ENCODE measurements around the gene SLC35A3.

SLC35A3 gene

GRCh38 chr1:99969729-99970621, at the start of gene SLC35A3:
TSS of gene SLC35A3 (plus strand) at chr1:99969996. CDS start at chr1:99993555, 23,559 bp downstream.
- no peaks in the 10 kb centered on the region for H3K27me3 ChIP-seq (ENCODE audit: insufficient read depth, insufficient read length)
- H3K9ac ChIP-seq (ENCODE audit: insufficient read length, low read depth) = peak within 1 kb of the TSS; percentile 83
- H3K9me3 ChIP-seq (ENCODE audit: insufficient read depth, low read length) = no peaks in the 10 kb centered on the region
- DNase-seq (ENCODE audit: low read depth, low spot score) = peak; percentile 75
- peak within 1 kb of the TSS; percentile 78 for H3K4me3 ChIP-seq (ENCODE audit: insufficient read length, low read depth)
- H3K4me1 ChIP-seq (ENCODE audit: insufficient read depth, insufficient read length) = no peaks in the 10 kb centered on the region
- H3K36me3 ChIP-seq (ENCODE audit: insufficient read depth, insufficient read length, low read length) = peaks cover 11% of the 10 kb centered on the region
- TF ChIP-seq YY1 (IDR thresholded peaks at IDR 0.05; ENCODE audit: insufficient read depth, insufficient read length) (no peak), SUZ12 (IDR thresholded peaks at IDR 0.05; ENCODE audit: extremely low read depth, insufficient read depth, insufficient read length) (no peak), ZNF274 (IDR thresholded peaks at IDR 0.05; ENCODE audit: low read depth, low read length) (no peak)

DNA sequence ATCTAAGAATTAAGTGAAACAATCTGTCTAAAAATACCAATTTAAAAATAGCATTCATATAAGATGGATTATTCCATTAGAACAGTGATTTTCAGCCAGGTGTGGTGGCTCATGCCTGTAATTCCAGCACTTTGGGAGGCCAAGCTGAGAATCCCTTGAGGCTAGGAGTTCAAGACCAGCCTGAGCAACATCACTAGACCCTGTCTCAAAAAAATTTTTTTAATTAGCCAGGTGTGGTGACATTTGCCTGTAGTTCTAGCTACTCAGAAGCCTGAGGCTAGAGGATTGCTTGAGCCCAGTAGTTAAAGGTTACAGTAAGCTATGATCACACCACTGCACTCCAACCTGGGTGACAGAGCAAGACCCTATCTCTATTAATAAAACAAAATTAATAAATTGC, 35.0 kb upstream of the SLC35A3 start:
- TF ChIP-seq ZNF274 (IDR thresholded peaks at IDR 0.05; ENCODE audit: low read depth, low read length) (no peak), SUZ12 (IDR thresholded peaks at IDR 0.05; ENCODE audit: extremely low read depth, insufficient read depth, insufficient read length) (no peak), YY1 (IDR thresholded peaks at IDR 0.05; ENCODE audit: insufficient read depth, insufficient read length) (no peak)
- no peak for DNase-seq (ENCODE audit: low read depth, low spot score)
- Histone ChIP-seq H3K9ac (ENCODE audit: insufficient read length, low read depth) (no peak overlapping the region), H3K36me3 (ENCODE audit: insufficient read depth, insufficient read length, low read length) (no peaks in the 10 kb centered on the region), H3K9me3 (ENCODE audit: insufficient read depth, low read length) (0 out of 2 replicates have a peak, but pooled peaks cover 5% of the 10 kb centered on the region), H3K27me3 (ENCODE audit: insufficient read depth, insufficient read length) (no peaks in the 10 kb centered on the region), H3K4me3 (ENCODE audit: insufficient read length, low read depth) (no peak overlapping the region), H3K4me1 (ENCODE audit: insufficient read depth, insufficient read length) (no peaks in the 10 kb centered on the region)

- H3K4me1 ChIP-seq (ENCODE audit: insufficient read depth, insufficient read length) = no peaks in the 10 kb centered on the region
- H3K27me3 ChIP-seq (ENCODE audit: insufficient read depth, insufficient read length) = no peaks in the 10 kb centered on the region
- H3K36me3 ChIP-seq (ENCODE audit: insufficient read depth, insufficient read length, low read length) = no peaks in the 10 kb centered on the region
- no peak for TF ChIP-seq SUZ12 (IDR thresholded peaks at IDR 0.05; ENCODE audit: extremely low read depth, insufficient read depth, insufficient read length)
- no peak for TF ChIP-seq YY1 (IDR thresholded peaks at IDR 0.05; ENCODE audit: insufficient read depth, insufficient read length)
- TF ChIP-seq ZNF274 (IDR thresholded peaks at IDR 0.05; ENCODE audit: low read depth, low read length) = no peak
- H3K9ac ChIP-seq (ENCODE audit: insufficient read length, low read depth) = no peak overlapping the region
- H3K9me3 ChIP-seq (ENCODE audit: insufficient read depth, low read length) = 0 out of 2 replicates have a peak, but pooled peaks cover 5% of the 10 kb centered on the region
- H3K4me3 ChIP-seq (ENCODE audit: insufficient read length, low read depth) = no peak overlapping the region
- no peak for DNase-seq (ENCODE audit: low read depth, low spot score)
Measured at GRCh38 chr1:99935534-99935933, 34.3 kb upstream of the SLC35A3 start.

DNA sequence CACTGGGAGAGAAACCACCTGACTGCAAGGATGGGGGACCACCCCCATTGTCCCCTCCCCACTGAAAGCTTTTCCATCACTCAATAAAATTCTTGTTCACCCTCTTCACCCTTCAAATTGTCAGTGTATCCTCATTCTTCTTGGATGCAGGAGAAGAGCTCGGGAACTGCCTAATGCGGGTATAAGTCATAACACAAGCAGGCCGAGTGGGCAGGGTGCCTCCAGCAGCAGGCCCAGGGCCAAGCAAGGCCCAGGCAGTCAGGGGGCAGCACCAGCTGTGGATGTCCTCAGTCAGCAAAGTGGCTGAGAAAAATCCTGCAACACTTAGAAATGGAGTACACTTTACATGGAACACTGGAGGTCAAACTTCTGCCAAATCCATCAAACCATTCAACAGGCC, 33.7 kb upstream of the SLC35A3 start:
- TF ChIP-seq YY1 (IDR thresholded peaks at IDR 0.05; ENCODE audit: insufficient read depth, insufficient read length) = no peak
- Histone ChIP-seq H3K4me1 (ENCODE audit: insufficient read depth, insufficient read length) (no peaks in the 10 kb centered on the region), H3K4me3 (ENCODE audit: insufficient read length, low read depth) (no peak overlapping the region), H3K36me3 (ENCODE audit: insufficient read depth, insufficient read length, low read length) (no peaks in the 10 kb centered on the region), H3K27me3 (ENCODE audit: insufficient read depth, insufficient read length) (no peaks in the 10 kb centered on the region), H3K9ac (ENCODE audit: insufficient read length, low read depth) (no peak overlapping the region), H3K9me3 (ENCODE audit: insufficient read depth, low read length) (0 out of 2 replicates have a peak, but pooled peaks cover 5% of the 10 kb centered on the region)
- no peak for DNase-seq (ENCODE audit: low read depth, low spot score)

- Histone ChIP-seq H3K4me1 (ENCODE audit: insufficient read depth, insufficient read length) (no peaks in the 10 kb centered on the region), H3K9me3 (ENCODE audit: insufficient read depth, low read length) (no peaks in the 10 kb centered on the region), H3K4me3 (ENCODE audit: insufficient read length, low read depth) (no peak overlapping the region), H3K9ac (ENCODE audit: insufficient read length, low read depth) (no peak overlapping the region), H3K27me3 (ENCODE audit: insufficient read depth, insufficient read length) (no peaks in the 10 kb centered on the region), H3K36me3 (ENCODE audit: insufficient read depth, insufficient read length, low read length) (no peaks in the 10 kb centered on the region)
- TF ChIP-seq YY1 (IDR thresholded peaks at IDR 0.05; ENCODE audit: insufficient read depth, insufficient read length) (no peak), SUZ12 (IDR thresholded peaks at IDR 0.05; ENCODE audit: extremely low read depth, insufficient read depth, insufficient read length) (no peak), ZNF274 (IDR thresholded peaks at IDR 0.05; ENCODE audit: low read depth, low read length) (no peak)
- no peak for DNase-seq (ENCODE audit: low read depth, low spot score)
Measured at GRCh38 chr1:99942723-99943122, 27.1 kb upstream of the SLC35A3 start.

- Histone ChIP-seq H3K36me3 (ENCODE audit: insufficient read depth, insufficient read length, low read length) (no peaks in the 10 kb centered on the region), H3K27me3 (ENCODE audit: insufficient read depth, insufficient read length) (no peaks in the 10 kb centered on the region), H3K9ac (ENCODE audit: insufficient read length, low read depth) (no peak overlapping the region), H3K9me3 (ENCODE audit: insufficient read depth, low read length) (no peaks in the 10 kb centered on the region), H3K4me1 (ENCODE audit: insufficient read depth, insufficient read length) (no peaks in the 10 kb centered on the region), H3K4me3 (ENCODE audit: insufficient read length, low read depth) (no peak overlapping the region)
- DNase-seq (ENCODE audit: low read depth, low spot score) = no peak
- no peak for TF ChIP-seq ZNF274 (IDR thresholded peaks at IDR 0.05; ENCODE audit: low read depth, low read length)
- no peak for TF ChIP-seq YY1 (IDR thresholded peaks at IDR 0.05; ENCODE audit: insufficient read depth, insufficient read length)
- TF ChIP-seq SUZ12 (IDR thresholded peaks at IDR 0.05; ENCODE audit: extremely low read depth, insufficient read depth, insufficient read length) = no peak
Measured at GRCh38 chr1:99943223-99943794, 26.5 kb upstream of the SLC35A3 start.

DNA sequence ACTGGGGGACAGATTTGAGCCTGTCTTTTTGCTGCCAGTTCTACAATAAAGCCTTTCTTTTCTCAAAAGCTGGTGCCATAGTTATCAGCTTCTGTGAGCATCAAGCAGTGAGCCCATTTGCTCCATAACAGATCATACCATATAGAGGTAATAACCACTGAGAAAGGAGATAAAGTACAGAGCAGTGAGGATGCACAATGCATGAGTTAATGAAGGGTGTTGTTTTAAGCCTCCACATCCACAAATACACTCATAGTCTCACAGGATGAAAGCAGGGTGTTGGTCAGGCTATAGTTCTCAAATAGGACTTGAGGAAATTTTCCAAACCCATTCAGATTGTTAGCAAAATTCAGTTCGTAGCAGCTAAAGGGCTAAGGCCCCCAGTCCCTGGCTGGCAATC, 25.6 kb upstream of the SLC35A3 start:
- H3K9me3 ChIP-seq (ENCODE audit: insufficient read depth, low read length) = no peaks in the 10 kb centered on the region
- no peaks in the 10 kb centered on the region for H3K36me3 ChIP-seq (ENCODE audit: insufficient read depth, insufficient read length, low read length)
- H3K4me3 ChIP-seq (ENCODE audit: insufficient read length, low read depth) = no peak overlapping the region
- no peak overlapping the region for H3K9ac ChIP-seq (ENCODE audit: insufficient read length, low read depth)
- DNase-seq (ENCODE audit: low read depth, low spot score) = no peak
- H3K4me1 ChIP-seq (ENCODE audit: insufficient read depth, insufficient read length) = no peaks in the 10 kb centered on the region
- TF ChIP-seq SUZ12 (IDR thresholded peaks at IDR 0.05; ENCODE audit: extremely low read depth, insufficient read depth, insufficient read length) (no peak), ZNF274 (IDR thresholded peaks at IDR 0.05; ENCODE audit: low read depth, low read length) (no peak), YY1 (IDR thresholded peaks at IDR 0.05; ENCODE audit: insufficient read depth, insufficient read length) (no peak)
- no peaks in the 10 kb centered on the region for H3K27me3 ChIP-seq (ENCODE audit: insufficient read depth, insufficient read length)

Data from NT2/D1 (cell line).